ENCODE measurements around the gene UBE2G2.

GRCh38 chr21:44767834-44768831 is 33.5 kb downstream of the UBE2G2 start:
- TF ChIP-seq CTCF (IDR thresholded peaks at IDR 0.05) (no peak), POLR2A (IDR thresholded peaks at IDR 0.05) (no peak), POLR2AphosphoS5 (IDR thresholded peaks at IDR 0.05) (no peak), EP300 (IDR thresholded peaks at IDR 0.05) (no peak)

All from upper lobe of left lung (tissue), 4 donors.